Ovary (tissue), 9 donors: ENCODE data around the gene VPS18. TPM values are rescaled to one million over a fixed set of nuclear protein-coding genes. Genes with fewer than 3 reads are reported as not detected.

Experiments used
- DNase-seq, 5 donors: peaks; one replicate each; pipeline ENCODE4 v3.0.0-alpha.2; 2019 to 2020
- H3K27ac ChIP-seq, 2 donors: fragments of 200-600 bp; one replicate each; pipeline versions ENCODE4 v1.5.1 to v1.8.0; 2019 to 2022
- H3K27me3 ChIP-seq: fragments of 200-600 bp; one replicate; pipeline ENCODE4 v1.8.0; 2022
- H3K36me3 ChIP-seq: fragments of 200-600 bp; sonication (generic); one replicate; pipeline ENCODE4 v1.5.1; 2019
- H3K4me1 ChIP-seq: one replicate; pipeline ENCODE4 v1.8.1; 2013; ENCODE audit warnings: mild to moderate bottlenecking, moderate library complexity; ENCODE audit not compliant: insufficient read depth
- H3K4me3 ChIP-seq: fragments of 200-600 bp; sonication (generic); one replicate; pipeline ENCODE4 v1.5.1; 2017
- H3K9me3 ChIP-seq, 2 donors: fragments of 200-600 bp in 1 of 2; sonication (generic) in 1 of 2; one replicate each; pipeline versions ENCODE4 v1.5.1 to v1.8.1; 2013 to 2019; ENCODE audit warnings: mild to moderate bottlenecking in 1 of 2, moderate library complexity in 1 of 2
- CTCF ChIP-seq, 3 donors: fragments of 450-650 bp in 2 of 3; fragments of 200-600 bp in 1 of 3; IDR thresholded peaks; one replicate each; pipeline versions ENCODE4 v1.5.1 to v1.8.0; 2016 to 2022; ENCODE audit warnings: antibody characterized with exemption in 3 of 3, mild to moderate bottlenecking in 1 of 3
- EP300 ChIP-seq: sonication (generic); formaldehyde crosslinking; IDR thresholded peaks from one replicate; pipeline ENCODE4 v1.6.1; 2017; ENCODE audit warnings: antibody characterized with exemption
- POLR2A ChIP-seq: fragments of 450-650 bp; IDR thresholded peaks from one replicate; pipeline ENCODE4 v1.6.1; 2017; ENCODE audit warnings: antibody characterized with exemption, mild to moderate bottlenecking, moderate library complexity
- WGBS, 3 donors: extraction: QIAGEN DNeasy Blood & Tissue Kit in 1 of 3; methylation state at CpG; one replicate each; pipeline versions ENCODE4 v1.1.5 to v1.1.7; 2013 to 2017; 5-methylcytosine and 5-hydroxymethylcytosine counted together
- intact Hi-C, 4 donors: fragments of 100-400 bp; cut with DNase I; formaldehyde crosslinking; loops; one replicate each; pipeline versions ENCODE4 v1.11.0 to v1.15.1; 2022 to 2023
- polyA plus RNA-seq, 2 donors: library from polyadenylated mRNA; stranded (reverse); fragments of 200-250 nt in 1 of 2; fragments of 350-450 nt in 1 of 2; fragmentation: Illumina TruSeq in 1 of 2; extraction: RNeasy Lipid Tissue Mini Kit (QIAGEN cat#74804) in 1 of 2; gene quantifications; one replicate each; pipeline ENCODE4 v1.2.3, GENCODE V29; 2013 to 2014
- total RNA-seq, 7 donors: library from RNA; depleted of rRNA in 2 of 7; stranded (reverse); fragments of >200 nt in 2 of 7; fragmentation: NEBNext Ultra II Directional in 3 of 7; extraction: Animal tissue kit (Norgen Biotek cat#: 25700) in 3 of 7; gene quantifications; one replicate each; pipeline versions ENCODE4 v1.1.0 to v1.2.4, GENCODE V29; 2016 to 2023
- donor health status: DM: no; HTN: no; CAD: no; lungs with moderate emphysema.
- donor health status: DM: no; HTN: no; CAD: no.
- donor health status: Bipolar disorder and iron deficiency.
- donor health status: DM: yes; HTN: yes; CAD: no.
- donor health status: DM: no; HTN: no; CAD: no.
- donor health status: DM: yes; HTN: yes; CAD: no.

Gene VPS18
- total and polyA plus RNA-seq, 9 donors: 8.0 to 26.3 (median 21.1) TPM

GRCh38 chr15:40875991-40876730, 18.1 kb upstream of the VPS18 start:
- WGBS, 3 donors: 86 to 93% (median 87%) methylated on average over 6 of the region's 6 CpGs
- Histone ChIP-seq H3K4me3 (no peak overlapping the region), H3K27ac (no peak overlapping the region), H3K27me3 (no peaks in the 10 kb centered on the region), H3K9me3 (no peaks in the 10 kb centered on the region), H3K4me1 (peaks cover 3% of the 10 kb centered on the region), H3K36me3 (no peaks in the 10 kb centered on the region)
- intact Hi-C loops: no loop called here
- TF ChIP-seq EP300: no peak
- no peak for TF ChIP-seq CTCF (IDR thresholded peaks at IDR 0.05)
- no peak for TF ChIP-seq POLR2A
- DNase-seq: no peak

- no peaks in the 10 kb centered on the region for H3K9me3 ChIP-seq
- WGBS, 3 donors: 68 to 84% (median 76%) methylated on average over 2 of the region's 2 CpGs
- H3K4me3 ChIP-seq: no peak overlapping the region
- no peak overlapping the region for H3K27ac ChIP-seq
- TF ChIP-seq EP300 (no peak), POLR2A (no peak), CTCF (IDR thresholded peaks at IDR 0.05) (no peak)
- DNase-seq: no peak
- no peaks in the 10 kb centered on the region for H3K36me3 ChIP-seq
- peaks cover 3% of the 10 kb centered on the region for H3K4me1 ChIP-seq
- intact Hi-C loops: no loop called here
- H3K27me3 ChIP-seq: no peaks in the 10 kb centered on the region
Measured at GRCh38 chr15:40877694-40878093, 16.6 kb upstream of the VPS18 start.

GRCh38 chr15:40878785-40879184, 15.5 kb upstream of the VPS18 start:
- TF ChIP-seq CTCF (IDR thresholded peaks at IDR 0.05): no peak
- TF ChIP-seq POLR2A: no peak
- no peak for TF ChIP-seq EP300
- Histone ChIP-seq H3K9me3 (no peaks in the 10 kb centered on the region), H3K27ac (no peak overlapping the region), H3K4me1 (no peaks in the 10 kb centered on the region), H3K27me3 (no peaks in the 10 kb centered on the region), H3K4me3 (no peak overlapping the region), H3K36me3 (no peaks in the 10 kb centered on the region)
- intact Hi-C loops: no loop called here
- WGBS, 3 donors: 90 to 95% (median 95%) methylated on average over 1 of the region's 1 CpG
- DNase-seq: no peak

- TF ChIP-seq POLR2A (no peak), CTCF (IDR thresholded peaks at IDR 0.05) (no peak), EP300 (no peak)
- Histone ChIP-seq H3K27ac (no peak overlapping the region), H3K4me1 (no peaks in the 10 kb centered on the region), H3K36me3 (no peaks in the 10 kb centered on the region), H3K9me3 (no peaks in the 10 kb centered on the region), H3K27me3 (no peaks in the 10 kb centered on the region), H3K4me3 (no peak overlapping the region)
- 76 to 87% (median 81%) methylated on average over 6 of the region's 6 CpGs for WGBS, 3 donors
- no peak for DNase-seq
- intact Hi-C loops: no loop called here
Measured at GRCh38 chr15:40879609-40880008, 14.6 kb upstream of the VPS18 start.
